ENCODE results near the gene NLRC5. TPM values are rescaled to one million over a fixed set of nuclear protein-coding genes. Genes with fewer than 3 reads are reported as not detected.
"Not testable (repeated sequence)": the region's sequence is repeated elsewhere in the genome, so short reads cannot be mapped to it uniquely, and the experiment has no call there.

NLRC5 gene
- total and polyA plus RNA-seq, 4 experiments from 2014 or later, result 41.6 to 457 (median 284) TPM

DNA sequence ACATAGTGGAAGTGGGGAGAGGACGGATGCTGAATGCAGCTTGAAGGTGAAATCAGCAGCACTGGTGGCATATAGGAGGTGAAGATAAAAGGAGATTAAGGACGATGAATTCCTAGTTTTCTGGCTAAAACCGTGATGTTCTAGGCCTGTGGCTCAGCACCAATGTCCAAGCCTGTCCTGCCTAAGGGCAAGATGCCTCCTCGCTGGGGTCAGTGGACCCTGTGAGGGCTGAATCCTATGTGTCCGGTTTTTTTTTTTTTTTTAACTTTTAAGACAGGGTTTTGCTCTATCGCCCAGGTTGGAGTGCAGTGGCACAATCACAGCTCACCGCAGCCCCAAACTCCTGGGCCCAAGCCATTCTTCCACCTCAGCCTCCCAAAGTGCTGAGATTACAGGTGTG, 115.8 kb downstream of the NLRC5 start:
- peaks cover 18% of the 10 kb centered on the region for H3K4me1 ChIP-seq (ENCODE audit: insufficient read depth, low read length)
- H3K4me3 Mint-ChIP-seq, result peak overlapping the region in 1 of 8 donors; percentile 11
- H3K27ac Mint-ChIP-seq, result peak overlapping the region in 4 of 7 donors; percentile 6 to 80 (median 74)
- H3K9me3 Mint-ChIP-seq, result no peaks in the 10 kb centered on the region
- H3K27me3 Mint-ChIP-seq, result no peaks in the 10 kb centered on the region
- no peak overlapping the region for H3K4me3 ChIP-seq (ENCODE audit: low read length in 2 of 2)
- no peaks in the 10 kb centered on the region for H3K36me3 Mint-ChIP-seq
- no peak for DNase-seq
- peaks cover 15 to 25% (median 19%) of the 10 kb centered on the region in 4 donors for H3K4me1 Mint-ChIP-seq
- no peaks in the 10 kb centered on the region for H3K9me3 ChIP-seq (ENCODE audit: control insufficient read depth in 1 of 2, low read length in 2 of 2)
- no peak overlapping the region for H3K27ac ChIP-seq (ENCODE audit: low read depth, low read length)
- H3K27me3 ChIP-seq (ENCODE audit: insufficient read depth, low read length), result no peaks in the 10 kb centered on the region
- intact Hi-C loops (cut with micrococcal nuclease), result no loop called here
- no peaks in the 10 kb centered on the region for H3K36me3 ChIP-seq (ENCODE audit: insufficient read depth, low read length)
- POLR2A ChIA-PET (ENCODE audit: partially characterized antibody), result interaction anchor here (0.6 to 0.9 kb wide), 2 partner anchors 9 to 28 kb away, joined by 3 read pairs; no protein-coding TSS in a partner anchor
- CTCF ChIA-PET (ENCODE audit: partially characterized antibody), result no interaction called here

DNA sequence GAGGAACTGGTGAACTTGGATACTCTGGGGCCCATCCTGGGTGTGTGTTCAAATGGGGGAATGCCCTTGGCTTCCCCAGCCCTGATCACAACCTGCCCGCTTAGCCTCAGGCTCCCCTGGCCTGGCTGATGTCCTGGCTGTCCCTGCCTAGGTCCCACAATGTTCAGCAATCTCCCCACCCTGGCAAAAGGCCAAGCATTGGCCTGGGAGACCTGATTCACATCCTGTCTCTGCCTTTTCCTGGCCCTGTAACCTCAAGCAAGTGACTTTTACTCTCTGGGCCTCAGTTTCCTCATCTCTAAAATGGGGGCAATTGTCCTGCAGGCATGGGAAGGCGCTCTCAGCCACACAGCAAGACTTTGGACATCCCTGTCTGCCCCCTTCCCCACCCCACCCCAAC, 117.4 kb downstream of the NLRC5 start:
- Mint-ChIP-seq H3K9me3 (no peaks in the 10 kb centered on the region), H3K27ac (peak overlapping the region in 2 of 7 donors; percentile 26 to 78), H3K4me3 (no peak overlapping the region), H3K27me3 (no peaks in the 10 kb centered on the region), H3K4me1 (peaks cover 11 to 18% (median 15%) of the 10 kb centered on the region in 4 donors), H3K36me3 (no peaks in the 10 kb centered on the region)
- DNase-seq, result no peak
- intact Hi-C loops (cut with micrococcal nuclease), result no loop called here
- CTCF ChIA-PET (ENCODE audit: partially characterized antibody), result interaction anchor here (1.1 to 1.4 kb wide), 2 partner anchors 13 to 23 kb away, joined by 3 to 4 read pairs; no protein-coding TSS in a partner anchor
- Histone ChIP-seq H3K9me3 (ENCODE audit: control insufficient read depth in 1 of 2, low read length in 2 of 2) (no peaks in the 10 kb centered on the region), H3K4me1 (ENCODE audit: insufficient read depth, low read length) (peaks cover 18% of the 10 kb centered on the region), H3K27me3 (ENCODE audit: insufficient read depth, low read length) (no peaks in the 10 kb centered on the region), H3K4me3 (ENCODE audit: low read length in 2 of 2) (no peak overlapping the region), H3K36me3 (ENCODE audit: insufficient read depth, low read length) (no peaks in the 10 kb centered on the region), H3K27ac (ENCODE audit: low read depth, low read length) (no peak overlapping the region)
- POLR2A ChIA-PET (ENCODE audit: partially characterized antibody), result no interaction called here

- intact Hi-C loops (cut with micrococcal nuclease), result no loop called here
- no peaks in the 10 kb centered on the region for H3K9me3 Mint-ChIP-seq
- H3K36me3 ChIP-seq (ENCODE audit: insufficient read depth, low read length), result no peaks in the 10 kb centered on the region
- no peaks in the 10 kb centered on the region for H3K27me3 Mint-ChIP-seq
- H3K27ac ChIP-seq (ENCODE audit: low read depth, low read length), result no peak overlapping the region
- H3K4me3 Mint-ChIP-seq, result no peak overlapping the region
- peaks cover 11 to 18% (median 15%) of the 10 kb centered on the region in 4 donors for H3K4me1 Mint-ChIP-seq
- no peaks in the 10 kb centered on the region for H3K9me3 ChIP-seq (ENCODE audit: control insufficient read depth in 1 of 2, low read length in 2 of 2)
- no peak for DNase-seq
- ChIA-PET POLR2A (ENCODE audit: partially characterized antibody) (no interaction called here), CTCF (ENCODE audit: partially characterized antibody) (interaction anchor here (0.7 to 1.4 kb wide), 3 partner anchors 10 to 23 kb away, joined by 3 to 4 read pairs (median 3); no protein-coding TSS in a partner anchor)
- peaks cover 18% of the 10 kb centered on the region for H3K4me1 ChIP-seq (ENCODE audit: insufficient read depth, low read length)
- H3K36me3 Mint-ChIP-seq, result no peaks in the 10 kb centered on the region
- no peaks in the 10 kb centered on the region for H3K27me3 ChIP-seq (ENCODE audit: insufficient read depth, low read length)
- peak overlapping the region in 1 of 7 donors; percentile 46 for H3K27ac Mint-ChIP-seq
- H3K4me3 ChIP-seq (ENCODE audit: low read length in 2 of 2), result no peak overlapping the region
These were observed 118.1 kb downstream of the NLRC5 start for GRCh38 chr16:57107321-57107922.

- H3K9me3 Mint-ChIP-seq, result no peaks in the 10 kb centered on the region
- POLR2A ChIA-PET (ENCODE audit: partially characterized antibody), result no interaction called here
- H3K4me3 ChIP-seq (ENCODE audit: low read length in 2 of 2), result no peak overlapping the region
- H3K27ac ChIP-seq (ENCODE audit: low read depth, low read length), result no peak overlapping the region
- H3K27me3 Mint-ChIP-seq, result no peaks in the 10 kb centered on the region
- DNase-seq, result no peak
- H3K36me3 ChIP-seq (ENCODE audit: insufficient read depth, low read length), result no peaks in the 10 kb centered on the region
- intact Hi-C loops (cut with micrococcal nuclease), result no loop called here
- H3K4me3 Mint-ChIP-seq, result no peak overlapping the region
- H3K27me3 ChIP-seq (ENCODE audit: insufficient read depth, low read length), result no peaks in the 10 kb centered on the region
- H3K4me1 Mint-ChIP-seq, result peaks cover 11 to 18% (median 15%) of the 10 kb centered on the region in 4 donors
- peaks cover 18% of the 10 kb centered on the region for H3K4me1 ChIP-seq (ENCODE audit: insufficient read depth, low read length)
- H3K27ac Mint-ChIP-seq, result no peak overlapping the region
- CTCF ChIA-PET (ENCODE audit: partially characterized antibody), result no interaction called here
- no peaks in the 10 kb centered on the region for H3K36me3 Mint-ChIP-seq
- H3K9me3 ChIP-seq (ENCODE audit: control insufficient read depth in 1 of 2, low read length in 2 of 2), result no peaks in the 10 kb centered on the region
These were observed 119.1 kb downstream of the NLRC5 start for GRCh38 chr16:57108432-57108831.

- H3K36me3 Mint-ChIP-seq; H3K9me3 Mint-ChIP-seq; H3K36me3 ChIP-seq (ENCODE audit: insufficient read depth, low read length); H3K27me3 ChIP-seq (ENCODE audit: insufficient read depth, low read length); H3K27ac Mint-ChIP-seq; H3K9me3 ChIP-seq (ENCODE audit: control insufficient read depth in 1 of 2, low read length in 2 of 2); H3K4me3 Mint-ChIP-seq; POLR2A ChIA-PET (ENCODE audit: partially characterized antibody); H3K4me3 ChIP-seq (ENCODE audit: low read length in 2 of 2); H3K27ac ChIP-seq (ENCODE audit: low read depth, low read length); DNase-seq; intact Hi-C loops (cut with micrococcal nuclease); H3K27me3 Mint-ChIP-seq: not testable (repeated sequence)
- H3K4me1 ChIP-seq (ENCODE audit: insufficient read depth, low read length), result peaks cover 16% of the 10 kb centered on the region
- CTCF ChIA-PET (ENCODE audit: partially characterized antibody), result interaction anchor here (0.6 to 1.3 kb wide), 3 partner anchors 8 to 306 kb away, joined by 3 read pairs; partner anchors contain the start of gene CPNE2
- peaks cover 9 to 16% (median 13%) of the 10 kb centered on the region in 4 donors for H3K4me1 Mint-ChIP-seq
These were observed 120.1 kb downstream of the NLRC5 start for GRCh38 chr16:57109259-57110105.

- Histone ChIP-seq H3K9me3 (ENCODE audit: control insufficient read depth in 1 of 2, low read length in 2 of 2) (no peaks in the 10 kb centered on the region), H3K36me3 (ENCODE audit: insufficient read depth, low read length) (no peaks in the 10 kb centered on the region), H3K4me3 (ENCODE audit: low read length in 2 of 2) (no peak overlapping the region), H3K4me1 (ENCODE audit: insufficient read depth, low read length) (peaks cover 5% of the 10 kb centered on the region), H3K27ac (ENCODE audit: low read depth, low read length) (no peak overlapping the region), H3K27me3 (ENCODE audit: insufficient read depth, low read length) (no peaks in the 10 kb centered on the region)
- H3K36me3 Mint-ChIP-seq, result no peaks in the 10 kb centered on the region
- no peak overlapping the region for H3K4me3 Mint-ChIP-seq
- no peaks in the 10 kb centered on the region for H3K27me3 Mint-ChIP-seq
- intact Hi-C loops (cut with micrococcal nuclease), result no loop called here
- POLR2A ChIA-PET (ENCODE audit: partially characterized antibody), result no interaction called here
- no peak overlapping the region for H3K27ac Mint-ChIP-seq
- CTCF ChIA-PET (ENCODE audit: partially characterized antibody), result interaction anchor here (1.3 kb wide), 2 partner anchors 19 to 27 kb away, joined by 3 to 6 read pairs; partner anchors contain the start of gene CPNE2
- H3K9me3 Mint-ChIP-seq, result no peaks in the 10 kb centered on the region
- no peak for DNase-seq
- H3K4me1 Mint-ChIP-seq, result peaks cover 3 to 9% (median 6%) of the 10 kb centered on the region in 4 donors
These were observed 121.6 kb downstream of the NLRC5 start for GRCh38 chr16:57110937-57111336.

GRCh38 chr16:57111420-57111819, 122.1 kb downstream of the NLRC5 start:
- Mint-ChIP-seq H3K27me3 (no peaks in the 10 kb centered on the region), H3K36me3 (no peaks in the 10 kb centered on the region), H3K4me3 (no peak overlapping the region), H3K27ac (peak overlapping the region in 1 of 7 donors; percentile 29), H3K4me1 (peaks cover 1 to 7% (median 3%) of the 10 kb centered on the region in 4 donors), H3K9me3 (no peaks in the 10 kb centered on the region)
- peaks cover 4% of the 10 kb centered on the region for H3K4me1 ChIP-seq (ENCODE audit: insufficient read depth, low read length)
- intact Hi-C loops (cut with micrococcal nuclease), result no loop called here
- ChIA-PET POLR2A (ENCODE audit: partially characterized antibody) (no interaction called here), CTCF (ENCODE audit: partially characterized antibody) (interaction anchor here (0.8 to 1.3 kb wide), 3 partner anchors 16 to 28 kb away, joined by 3 to 6 read pairs (median 3); no protein-coding TSS in a partner anchor)
- H3K4me3 ChIP-seq (ENCODE audit: low read length in 2 of 2), result no peak overlapping the region
- H3K27ac ChIP-seq (ENCODE audit: low read depth, low read length), result no peak overlapping the region
- DNase-seq, result no peak
- no peaks in the 10 kb centered on the region for H3K9me3 ChIP-seq (ENCODE audit: control insufficient read depth in 1 of 2, low read length in 2 of 2)
- no peaks in the 10 kb centered on the region for H3K36me3 ChIP-seq (ENCODE audit: insufficient read depth, low read length)
- H3K27me3 ChIP-seq (ENCODE audit: insufficient read depth, low read length), result no peaks in the 10 kb centered on the region

Measured in CD4-positive, alpha-beta memory T cell (primary cell).